ENCODE data around the gene TOX3.

DNA sequence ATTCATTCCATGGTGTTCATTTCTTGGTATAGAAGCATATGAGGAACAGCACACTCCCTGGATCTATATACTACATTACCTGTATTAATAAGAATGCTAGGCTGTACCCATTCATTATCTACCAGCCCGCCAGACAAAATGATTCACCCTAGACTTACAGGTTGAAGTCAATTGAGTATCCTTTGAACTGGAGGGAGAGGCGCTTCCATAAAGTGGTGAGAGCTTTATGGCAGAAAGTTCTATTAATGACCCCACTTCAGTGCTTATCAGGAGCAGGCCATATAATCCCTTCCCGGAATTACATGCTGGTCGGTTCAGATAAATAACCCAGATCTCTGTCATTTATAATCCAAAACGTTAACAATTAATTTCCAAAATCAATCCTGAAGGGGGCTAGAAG, 44.5 kb upstream of the TOX3 start:
- TF ChIP-seq, protein P1, sequence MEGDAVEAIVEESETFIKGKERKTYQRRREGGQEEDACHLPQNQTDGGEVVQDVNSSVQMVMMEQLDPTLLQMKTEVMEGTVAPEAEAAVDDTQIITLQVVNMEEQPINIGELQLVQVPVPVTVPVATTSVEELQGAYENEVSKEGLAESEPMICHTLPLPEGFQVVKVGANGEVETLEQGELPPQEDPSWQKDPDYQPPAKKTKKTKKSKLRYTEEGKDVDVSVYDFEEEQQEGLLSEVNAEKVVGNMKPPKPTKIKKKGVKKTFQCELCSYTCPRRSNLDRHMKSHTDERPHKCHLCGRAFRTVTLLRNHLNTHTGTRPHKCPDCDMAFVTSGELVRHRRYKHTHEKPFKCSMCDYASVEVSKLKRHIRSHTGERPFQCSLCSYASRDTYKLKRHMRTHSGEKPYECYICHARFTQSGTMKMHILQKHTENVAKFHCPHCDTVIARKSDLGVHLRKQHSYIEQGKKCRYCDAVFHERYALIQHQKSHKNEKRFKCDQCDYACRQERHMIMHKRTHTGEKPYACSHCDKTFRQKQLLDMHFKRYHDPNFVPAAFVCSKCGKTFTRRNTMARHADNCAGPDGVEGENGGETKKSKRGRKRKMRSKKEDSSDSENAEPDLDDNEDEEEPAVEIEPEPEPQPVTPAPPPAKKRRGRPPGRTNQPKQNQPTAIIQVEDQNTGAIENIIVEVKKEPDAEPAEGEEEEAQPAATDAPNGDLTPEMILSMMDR (IDR thresholded peaks at IDR 0.05; ENCODE audit: insufficient read depth, low read length, poor library complexity, severe bottlenecking) = no peak
- TF ChIP-seq EZH2phosphoT487 (conservative IDR thresholded peaks at IDR 0.05; ENCODE audit: low read length) = no peak

All from SU-DHL-6 (cell line).